Mononuclear cell (primary cell): ENCODE measurements around the gene ERC2. TPM values are rescaled to one million over a fixed set of nuclear protein-coding genes. Genes with fewer than 3 reads are reported as not detected.

Source experiments
- H3K27me3 ChIP-seq: 2 replicates; pipeline ENCODE4 v1.6.0; 2011; ENCODE audit warnings: low read length, control low read depth; ENCODE audit not compliant: insufficient read depth
- H3K4me1 ChIP-seq: 2 replicates; pipeline ENCODE4 v1.5.1; 2011; ENCODE audit warnings: mild to moderate bottlenecking, low read length, control low read depth; ENCODE audit not compliant: insufficient read depth
- H3K4me3 ChIP-seq: 2 replicates; pipeline ENCODE4 v1.5.1; 2011; ENCODE audit warnings: mild to moderate bottlenecking, low read length, moderate library complexity
- H3K9me3 ChIP-seq: 2 replicates; pipeline ENCODE4 v1.5.1; 2011; ENCODE audit warnings: low read depth, mild to moderate bottlenecking, control low read depth, low read length
- total RNA-seq: library from RNA; depleted of rRNA; stranded (reverse); fragments of >200 nt; gene quantifications from one replicate; pipeline ENCODE4 v1.2.3, GENCODE V29; 2012

Gene ERC2
- total RNA-seq, 1 donor: 0.10 TPM

DNA sequence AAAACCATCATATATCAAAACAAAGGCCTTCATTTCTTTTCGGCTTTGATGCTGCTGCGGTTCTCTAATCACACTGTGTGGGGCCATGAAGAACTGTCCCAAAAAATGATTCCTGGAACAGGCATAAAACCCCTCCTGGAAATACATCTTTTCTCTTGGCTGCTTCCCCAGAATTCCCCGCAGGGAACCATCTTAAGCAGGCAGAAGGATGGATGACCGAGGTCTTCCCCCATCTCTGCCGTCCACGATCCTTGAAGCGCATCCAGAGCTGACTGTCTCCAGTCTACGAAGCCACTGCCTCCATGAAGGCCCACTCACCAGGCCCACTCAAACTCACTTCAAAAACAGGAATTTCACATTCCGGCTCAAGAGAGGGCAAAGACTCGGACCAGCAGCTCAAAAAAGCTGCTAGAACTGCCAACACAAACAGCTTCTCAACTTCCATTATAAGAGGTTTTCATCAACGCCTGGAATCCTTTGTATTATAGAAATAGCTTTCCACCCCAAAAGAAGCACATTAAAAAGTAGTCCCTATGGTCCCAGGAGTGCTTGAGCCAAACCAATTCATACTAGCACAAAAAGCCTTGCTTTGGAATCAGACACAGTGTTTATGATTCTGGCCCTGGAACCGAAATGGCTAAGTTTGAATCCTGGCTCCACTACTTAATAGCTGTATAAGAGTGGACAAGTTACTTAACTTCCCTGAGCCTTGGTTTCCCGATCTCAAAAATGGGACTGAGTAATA lies 493.7 kb downstream of the ERC2 start:
- no peak overlapping the region for H3K4me3 ChIP-seq
- no peaks in the 10 kb centered on the region for H3K27me3 ChIP-seq
- no peaks in the 10 kb centered on the region for H3K4me1 ChIP-seq
- H3K9me3 ChIP-seq: no peaks in the 10 kb centered on the region

DNA sequence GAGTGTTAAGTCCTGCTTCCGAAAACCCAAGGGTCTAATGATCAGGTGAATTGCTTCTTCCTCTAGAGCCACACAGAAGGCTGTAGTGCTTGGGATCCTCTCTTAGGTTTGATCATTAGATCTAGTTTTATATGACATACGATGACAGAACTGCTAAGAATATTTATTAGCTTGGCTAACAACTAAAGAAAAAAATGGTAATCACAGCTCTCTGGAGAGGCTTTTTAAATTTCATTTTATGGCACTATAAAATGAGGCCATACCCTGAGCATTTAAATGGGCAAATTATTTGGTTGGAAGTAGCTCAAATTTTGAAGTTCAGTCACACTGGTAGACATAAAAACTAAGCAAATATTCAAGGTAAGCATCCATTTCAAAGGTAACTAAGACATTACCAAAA lies 498.6 kb downstream of the ERC2 start:
- Histone ChIP-seq H3K4me3 (no peak overlapping the region), H3K9me3 (no peaks in the 10 kb centered on the region), H3K4me1 (no peaks in the 10 kb centered on the region), H3K27me3 (no peaks in the 10 kb centered on the region)

DNA sequence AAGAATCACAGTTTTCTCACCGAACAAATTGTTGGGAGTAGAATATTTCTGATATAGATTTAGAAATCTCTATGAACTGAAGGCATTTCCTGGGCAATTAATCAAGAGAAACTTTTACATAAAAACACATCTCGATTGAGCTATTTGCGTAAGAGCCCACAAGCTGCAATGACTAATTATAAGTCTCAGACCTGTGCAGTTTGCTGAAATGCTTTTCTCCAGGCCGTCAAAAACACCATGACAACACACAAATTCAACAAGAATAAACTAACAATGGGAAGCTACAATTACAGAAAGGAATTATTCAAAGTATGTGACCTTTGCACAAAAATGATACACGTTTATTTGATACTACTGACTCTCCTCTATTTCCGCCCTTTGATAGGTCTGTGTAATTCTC lies 499.9 kb downstream of the ERC2 start:
- H3K4me3 ChIP-seq: no peak overlapping the region
- no peaks in the 10 kb centered on the region for H3K27me3 ChIP-seq
- no peaks in the 10 kb centered on the region for H3K4me1 ChIP-seq
- H3K9me3 ChIP-seq: no peaks in the 10 kb centered on the region

DNA sequence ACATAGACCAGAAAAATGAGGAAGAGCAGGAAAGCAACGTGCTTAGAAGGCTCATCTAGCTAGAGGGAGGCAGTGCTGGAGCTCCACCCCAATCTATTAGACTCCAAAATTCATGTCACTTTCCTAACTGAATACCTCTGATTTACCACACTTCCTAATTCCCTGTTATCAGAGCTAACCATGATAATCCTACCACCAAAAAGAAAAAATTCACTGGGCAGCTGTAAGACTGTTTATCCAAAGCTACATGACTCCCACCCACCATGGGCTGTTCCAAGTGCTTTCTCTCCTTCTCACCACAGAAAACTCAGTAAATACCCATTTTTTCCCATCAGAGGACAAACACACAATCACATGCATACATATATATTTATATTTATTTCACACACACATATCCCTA lies 501.7 kb downstream of the ERC2 start:
- Histone ChIP-seq H3K4me3 (no peak overlapping the region), H3K27me3 (no peaks in the 10 kb centered on the region), H3K9me3 (no peaks in the 10 kb centered on the region), H3K4me1 (no peaks in the 10 kb centered on the region)

DNA sequence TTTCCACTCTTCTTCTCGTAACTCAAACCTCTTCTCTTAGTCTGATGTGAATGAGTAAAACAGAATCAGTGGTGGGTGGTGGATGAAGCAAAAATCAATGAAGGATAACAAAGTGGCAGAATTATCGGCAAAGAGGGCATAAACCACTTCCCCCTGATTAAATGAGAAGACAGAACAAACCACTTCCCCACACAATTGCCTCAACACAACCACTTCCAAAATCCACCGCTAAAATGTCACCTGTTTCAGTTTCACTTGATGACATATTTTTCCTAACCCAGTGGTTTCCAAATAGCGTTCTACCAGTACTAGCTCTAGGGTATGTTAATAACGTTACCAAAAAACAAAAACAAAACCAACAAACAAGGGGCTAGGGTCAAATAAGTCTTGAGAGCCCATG lies 502.5 kb downstream of the ERC2 start:
- no peak overlapping the region for H3K4me3 ChIP-seq
- H3K27me3 ChIP-seq: no peaks in the 10 kb centered on the region
- no peaks in the 10 kb centered on the region for H3K9me3 ChIP-seq
- no peaks in the 10 kb centered on the region for H3K4me1 ChIP-seq

DNA sequence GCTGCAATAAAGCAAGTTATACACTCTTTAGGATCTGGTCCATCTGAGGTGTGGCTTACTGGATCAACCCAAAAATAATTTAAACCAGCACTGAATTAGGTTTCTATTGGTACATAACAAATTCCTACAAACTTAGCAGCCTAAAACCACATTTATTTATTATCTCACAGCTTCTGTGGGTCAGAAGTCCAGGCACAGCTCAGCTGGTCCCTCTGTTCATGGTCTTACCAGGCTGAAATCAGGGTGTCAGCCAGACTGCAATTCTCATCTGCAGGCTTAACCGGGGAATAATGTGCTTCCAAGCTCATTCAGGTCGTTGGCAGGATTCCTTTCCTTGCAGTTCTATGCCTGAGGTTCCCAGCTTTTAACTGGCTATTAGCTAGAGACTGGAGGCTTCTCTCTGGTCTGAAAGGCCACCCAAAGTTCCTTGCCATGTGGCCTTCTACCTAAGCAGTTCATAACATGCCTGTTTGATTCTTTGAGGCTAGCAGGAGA lies 503.7 kb downstream of the ERC2 start:
- H3K4me1 ChIP-seq: no peaks in the 10 kb centered on the region

DNA sequence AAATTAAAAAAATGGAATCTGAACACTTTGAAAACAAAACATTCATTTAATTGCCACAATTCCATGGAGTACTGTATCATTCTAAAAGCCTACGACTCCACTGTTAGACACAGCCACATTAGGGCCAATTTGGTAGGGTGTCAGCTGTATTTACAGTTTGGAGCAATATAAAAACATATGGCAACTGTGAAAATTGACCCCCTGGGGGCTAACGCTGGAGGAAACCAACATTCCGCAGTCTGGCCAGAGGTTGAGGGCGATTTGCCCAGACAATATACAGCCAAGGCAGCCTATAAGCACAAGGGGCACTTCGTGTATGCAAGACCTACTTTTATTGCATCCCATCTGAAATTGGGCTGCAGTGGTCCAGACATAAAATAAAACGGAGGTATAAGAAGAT lies 504.7 kb downstream of the ERC2 start:
- Histone ChIP-seq H3K9me3 (no peaks in the 10 kb centered on the region), H3K4me3 (no peak overlapping the region), H3K4me1 (no peaks in the 10 kb centered on the region), H3K27me3 (no peaks in the 10 kb centered on the region)

More for the DNA sequence above, 503.7 kb downstream of the ERC2 start:
- Histone ChIP-seq H3K27me3 (no peaks in the 10 kb centered on the region), H3K4me3 (no peak overlapping the region), H3K9me3 (no peaks in the 10 kb centered on the region)

DNA sequence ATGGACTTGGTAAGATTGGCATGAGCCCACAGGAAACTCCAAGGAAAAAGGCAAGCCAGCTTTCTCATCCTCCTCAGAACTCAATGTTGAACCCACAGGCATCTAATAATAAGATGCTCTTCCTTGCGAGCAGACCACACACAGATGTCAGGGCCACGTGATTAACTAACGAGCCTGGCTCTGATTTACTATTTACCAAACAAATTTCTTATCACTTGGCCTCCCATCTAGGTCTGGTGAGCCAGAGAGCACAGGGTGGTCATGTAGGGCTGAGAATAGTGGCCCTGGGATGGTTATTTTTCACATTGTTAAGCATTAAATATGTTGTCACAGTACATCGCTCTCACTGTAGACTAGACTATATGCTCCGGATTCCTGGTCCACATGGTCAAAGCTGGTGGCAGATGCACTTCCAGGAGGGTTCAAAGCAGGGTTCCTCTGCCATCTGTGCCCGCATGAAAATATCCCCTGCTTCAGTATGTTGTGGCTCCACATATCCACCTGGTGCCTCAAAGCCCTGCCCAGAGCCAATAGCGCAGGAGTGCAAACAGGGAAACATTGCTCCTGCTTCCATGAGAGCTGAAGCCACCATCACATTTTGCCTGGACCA lies 508.7 kb downstream of the ERC2 start:
- Histone ChIP-seq H3K4me1 (no peaks in the 10 kb centered on the region), H3K9me3 (no peaks in the 10 kb centered on the region), H3K4me3 (no peak overlapping the region), H3K27me3 (no peaks in the 10 kb centered on the region)

DNA sequence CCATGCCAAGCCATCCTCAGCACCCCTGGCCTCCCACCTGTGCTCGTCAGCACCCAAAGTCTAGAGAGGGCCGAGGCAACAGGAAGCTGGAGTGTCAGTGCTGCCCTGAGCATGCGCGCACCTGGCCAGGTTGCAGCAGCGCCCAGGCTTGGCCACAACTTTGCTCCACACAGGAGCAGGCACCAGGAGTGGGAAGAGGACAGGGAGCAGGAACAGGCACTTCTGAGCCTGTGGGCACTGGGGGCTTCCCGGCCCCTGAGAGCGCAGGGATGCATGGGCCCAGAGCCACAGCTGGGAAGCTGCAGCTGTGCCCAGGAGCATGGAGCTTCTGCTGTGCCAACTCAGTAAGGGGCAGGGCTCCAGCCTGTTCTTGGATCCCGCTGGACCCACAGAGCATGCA lies 509.7 kb downstream of the ERC2 start:
- no peaks in the 10 kb centered on the region for H3K9me3 ChIP-seq
- H3K4me1 ChIP-seq: no peaks in the 10 kb centered on the region
- no peak overlapping the region for H3K4me3 ChIP-seq
- no peaks in the 10 kb centered on the region for H3K27me3 ChIP-seq

DNA sequence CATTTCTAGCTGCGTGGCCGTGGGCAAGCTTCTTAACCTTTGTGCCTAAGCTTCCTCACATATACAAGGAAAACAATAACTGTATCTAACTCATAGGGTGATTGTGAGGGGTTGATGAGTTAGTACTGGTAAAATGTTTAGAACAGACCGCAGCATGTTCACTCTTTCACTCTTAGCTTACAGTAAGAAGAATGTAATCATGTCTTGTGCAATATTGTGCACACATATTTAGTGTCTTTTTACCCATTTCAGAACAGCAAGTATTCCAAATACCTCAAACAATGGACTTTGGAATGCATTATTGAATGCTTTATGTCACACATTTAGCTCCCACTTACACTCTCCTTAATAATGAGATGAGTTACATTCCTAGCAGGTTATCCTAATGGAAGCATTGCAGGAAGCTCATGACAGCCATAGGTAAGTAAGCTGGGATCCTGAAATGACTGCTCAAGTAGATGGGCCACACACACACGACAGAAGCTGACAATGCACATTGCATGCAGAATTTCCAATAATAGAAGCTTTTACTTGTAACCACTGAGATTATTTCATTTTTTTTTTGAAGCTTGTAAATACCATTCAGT lies 512.3 kb downstream of the ERC2 start:
- Histone ChIP-seq H3K4me1 (no peaks in the 10 kb centered on the region), H3K9me3 (no peaks in the 10 kb centered on the region), H3K4me3 (no peak overlapping the region), H3K27me3 (no peaks in the 10 kb centered on the region)

DNA sequence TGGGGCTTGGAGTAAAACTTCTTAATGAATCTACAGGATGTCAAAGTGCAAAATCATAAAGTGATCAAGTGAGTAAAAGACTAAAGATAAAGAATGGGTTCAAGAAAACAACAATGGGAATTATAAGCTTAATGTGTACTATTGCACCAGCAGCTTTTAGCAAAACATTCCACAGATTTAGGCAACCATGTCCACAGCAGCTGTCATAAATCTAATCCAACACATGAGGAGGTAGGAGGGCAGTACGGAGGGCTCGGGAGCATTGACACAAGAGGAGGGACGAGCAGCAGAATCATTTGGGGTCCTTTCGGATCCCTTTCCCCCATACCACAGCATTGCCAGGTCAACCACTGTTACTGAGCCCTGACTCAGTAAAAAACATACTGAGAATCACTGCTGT lies 516.9 kb downstream of the ERC2 start:
- H3K9me3 ChIP-seq: no peaks in the 10 kb centered on the region
- H3K4me1 ChIP-seq: no peaks in the 10 kb centered on the region
- no peak overlapping the region for H3K4me3 ChIP-seq
- H3K27me3 ChIP-seq: no peaks in the 10 kb centered on the region

DNA sequence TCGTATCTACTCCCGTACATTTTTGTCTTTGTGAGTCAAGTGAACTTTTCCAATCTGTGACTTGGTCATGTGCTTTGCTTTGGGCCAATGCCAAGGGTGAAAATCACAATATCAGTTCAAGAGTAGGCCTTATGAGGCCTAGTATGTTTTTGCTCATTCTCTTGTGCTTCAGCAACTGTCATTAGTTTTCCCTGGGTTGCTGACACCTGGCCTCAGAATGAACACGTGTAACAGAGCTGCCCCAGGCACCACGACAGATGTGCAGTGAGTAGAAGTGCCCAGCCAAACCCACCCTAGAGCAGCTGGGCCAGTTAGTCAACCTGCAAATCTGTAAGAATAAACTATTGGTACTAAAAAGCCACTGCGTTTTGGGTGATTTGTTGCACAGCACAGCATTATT lies 520.9 kb downstream of the ERC2 start:
- Histone ChIP-seq H3K4me3 (no peak overlapping the region), H3K4me1 (no peaks in the 10 kb centered on the region)

DNA sequence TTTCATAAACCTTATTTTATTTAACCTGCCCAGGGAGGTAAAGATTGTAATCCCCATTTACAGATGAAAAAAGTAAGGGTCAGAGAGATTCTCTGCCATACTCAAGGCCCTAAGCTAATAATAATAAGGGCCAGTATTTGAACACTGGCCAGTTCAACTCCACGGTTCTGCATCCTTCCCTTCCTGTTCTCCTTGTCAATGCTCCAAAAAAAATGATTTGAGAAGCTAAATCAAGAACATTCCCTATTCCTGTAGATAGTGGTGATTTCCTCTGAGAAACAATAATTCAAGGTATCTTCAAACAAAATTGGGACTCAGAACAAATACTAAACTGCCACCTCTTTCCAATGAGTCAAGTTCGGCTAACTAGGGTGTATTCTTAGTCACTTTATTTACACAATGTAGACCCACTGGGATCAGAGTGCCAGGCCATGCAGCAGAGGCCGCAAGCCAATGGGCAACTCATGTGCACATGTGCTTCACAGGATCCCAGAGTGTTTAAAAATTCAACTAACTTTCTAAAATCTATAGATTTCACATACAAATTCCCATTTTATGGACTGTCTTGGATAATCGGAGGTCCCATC lies 521.6 kb downstream of the ERC2 start:
- Histone ChIP-seq H3K9me3 (no peaks in the 10 kb centered on the region), H3K4me1 (no peaks in the 10 kb centered on the region), H3K4me3 (no peak overlapping the region), H3K27me3 (no peaks in the 10 kb centered on the region)

More for the DNA sequence above, 520.9 kb downstream of the ERC2 start:
- H3K9me3 ChIP-seq: no peaks in the 10 kb centered on the region
- no peaks in the 10 kb centered on the region for H3K27me3 ChIP-seq

DNA sequence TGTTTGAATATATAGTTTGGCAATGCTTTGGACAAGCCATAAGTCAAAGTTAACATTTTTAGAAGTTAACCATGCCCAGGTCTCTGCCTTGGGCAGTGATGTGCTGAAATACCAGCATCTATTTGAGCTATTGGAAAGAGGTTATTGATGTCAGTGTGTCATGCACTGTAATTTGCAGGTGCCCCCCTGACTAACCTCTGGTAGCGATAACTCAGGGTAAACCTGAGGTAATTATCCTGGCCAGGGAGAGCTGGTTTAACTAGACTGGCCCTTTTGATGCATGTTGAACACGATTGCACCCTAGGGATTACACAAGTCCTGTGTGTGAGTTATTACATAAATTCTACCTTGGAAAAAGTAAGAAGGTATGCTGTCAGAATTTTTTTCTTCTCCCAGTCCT lies 525.4 kb downstream of the ERC2 start:
- no peaks in the 10 kb centered on the region for H3K4me1 ChIP-seq
- H3K9me3 ChIP-seq: no peaks in the 10 kb centered on the region
- H3K4me3 ChIP-seq: no peak overlapping the region

DNA sequence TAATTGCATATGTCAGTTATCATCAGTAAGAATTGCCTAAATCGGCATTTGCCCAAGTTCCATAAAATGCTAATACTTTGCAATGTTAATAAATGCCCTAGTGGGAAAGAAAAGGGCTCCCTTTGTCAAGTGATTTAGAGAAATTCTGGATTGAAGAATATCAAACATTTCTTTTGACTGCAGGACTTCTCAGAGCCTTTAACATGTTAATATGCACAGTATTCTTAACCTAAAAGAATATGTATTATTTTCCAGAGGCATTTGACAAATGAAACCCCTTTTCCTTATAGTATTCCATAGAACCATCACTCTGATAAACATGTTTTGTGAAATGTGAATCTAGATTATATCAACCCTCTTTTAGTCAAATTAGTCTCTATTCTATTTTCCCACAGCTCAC lies 529.0 kb downstream of the ERC2 start:
- Histone ChIP-seq H3K4me3 (no peak overlapping the region), H3K4me1 (no peaks in the 10 kb centered on the region), H3K9me3 (no peaks in the 10 kb centered on the region), H3K27me3 (no peaks in the 10 kb centered on the region)

More for the DNA sequence above, 525.4 kb downstream of the ERC2 start:
- H3K27me3 ChIP-seq: no peaks in the 10 kb centered on the region
